Skin of body (tissue), 3 donors: ENCODE measurements around the gene MYCL. TPM values are rescaled to one million over a fixed set of nuclear protein-coding genes. Genes with fewer than 3 reads are reported as not detected.
A peak's percentile ranks its signal among the peaks of the same experiment; 100 is the strongest.

Experiments used
- DNase-seq: peaks from one replicate; lab custom pipeline; 2025; lab: John Stamatoyannopoulos, UW
- small RNA-seq: library from RNA; depleted of rRNA; stranded (forward); fragments of <200 nt; gene quantifications from one replicate; pipeline ENCODE3, GENCODE V24; 2014; ENCODE audit warnings: low replicate concordance
- total RNA-seq: library from RNA; depleted of rRNA; stranded (reverse); fragments of >200 nt; gene quantifications from one replicate; pipeline ENCODE4 v1.2.3, GENCODE V29; 2014

MYCL gene
- total RNA-seq, 1 donor from 2014 or later: 9.6 TPM

- DNase-seq: no peak
Measured at GRCh38 chr1:39854314-39854713, 47.4 kb downstream of the MYCL start.

- DNase-seq: no peak
Measured at GRCh38 chr1:39852876-39853275, 48.8 kb downstream of the MYCL start.

GRCh38 chr1:39852214-39852791, 49.4 kb downstream of the MYCL start:
- DNase-seq: no peak

- no peak for DNase-seq
Measured at GRCh38 chr1:39850606-39851216, 51.0 kb downstream of the MYCL start.

GRCh38 chr1:39849203-39849602, 52.5 kb downstream of the MYCL start:
- DNase-seq: no peak

- no peak for DNase-seq
Measured at GRCh38 chr1:39847940-39848339, 53.8 kb downstream of the MYCL start.

- DNase-seq: no peak
Measured at GRCh38 chr1:39846796-39847195, 54.9 kb downstream of the MYCL start.

- peak; percentile 69 for DNase-seq
Measured at GRCh38 chr1:39845569-39846566, 55.8 kb downstream of the MYCL start.

Small RNA genes within 50 kb of the gene (small RNA-seq; reads per million reads assigned to genes)
- not detected for gene RF00019

Other genes with a start within 250 kb of the MYCL start
- 2.0 TPM for gene NT5C1A, start 229.8 kb downstream of the MYCL start, total RNA-seq
- gene HPCAL4, start 210.5 kb downstream of the MYCL start, total RNA-seq: 0.20 TPM
- gene PPIE, start 163.0 kb downstream of the MYCL start, total RNA-seq: 26.0 TPM
- gene OXCT2, start 130.6 kb downstream of the MYCL start, total RNA-seq: 2.4 TPM
- gene BMP8B, start 113.1 kb downstream of the MYCL start, total RNA-seq: 2.0 TPM
- gene TRIT1, start 18.4 kb downstream of the MYCL start, total RNA-seq: 28.3 TPM
- 16.2 TPM for gene MFSD2A, start 53.2 kb upstream of the MYCL start, total RNA-seq
- gene CAP1, start 138.8 kb upstream of the MYCL start, total RNA-seq: 141 TPM
- 47.3 TPM for gene PPT1, start 195.3 kb upstream of the MYCL start, total RNA-seq